Loucy (cell line): ENCODE results near the gene KIAA1614.

Source experiments
- H2AFZ ChIP-seq: fragments of 200-600 bp; sonication (generic); 2 replicates; pipeline ENCODE4 v1.6.0; 2016; ENCODE audit warnings: antibody characterized with exemption, mild to moderate bottlenecking, low read length, moderate library complexity
- H3F3A ChIP-seq: fragments of 200-600 bp; 2 replicates; pipeline ENCODE4 v1.6.0; 2016; ENCODE audit warnings: antibody characterized with exemption, low read depth, mild to moderate bottlenecking
- H3K27me3 ChIP-seq: fragments of 200-600 bp; sonication (generic); 2 replicates; pipeline ENCODE4 v1.6.1; 2014; ENCODE audit warnings: low read length, mild to moderate bottlenecking; ENCODE audit not compliant: insufficient read depth, poor library complexity, severe bottlenecking
- H3K36me3 ChIP-seq: fragments of 200-600 bp; sonication (generic); 2 replicates; pipeline ENCODE4 v1.6.1; 2016; ENCODE audit warnings: low read length; ENCODE audit not compliant: insufficient read depth
- H3K4me1 ChIP-seq: fragments of 200-600 bp; sonication (generic); 2 replicates; pipeline ENCODE4 v1.5.1; 2014; ENCODE audit warnings: low read length, mild to moderate bottlenecking; ENCODE audit not compliant: insufficient read depth, poor library complexity, severe bottlenecking
- H3K4me2 ChIP-seq: fragments of 200-600 bp; sonication (generic); 2 replicates; pipeline ENCODE4 v1.6.0; 2014; ENCODE audit warnings: antibody characterized with exemption, low read length, low read depth, mild to moderate bottlenecking; ENCODE audit not compliant: poor library complexity, severe bottlenecking
- H3K4me3 ChIP-seq: fragments of 200-600 bp; sonication (generic); 2 replicates; pipeline ENCODE4 v1.5.1; 2014; ENCODE audit warnings: low read length, mild to moderate bottlenecking, mixed read lengths; ENCODE audit not compliant: poor library complexity, severe bottlenecking
- H3K79me2 ChIP-seq: fragments of 200-600 bp; sonication (generic); 2 replicates; pipeline ENCODE4 v1.6.1; 2014; ENCODE audit warnings: low read length; ENCODE audit not compliant: insufficient read depth
- H3K9ac ChIP-seq: fragments of 200-600 bp; sonication (generic); 2 replicates; pipeline ENCODE4 v1.6.0; 2014; ENCODE audit warnings: mild to moderate bottlenecking, low read depth, low read length, moderate library complexity; ENCODE audit not compliant: poor library complexity, severe bottlenecking
- H3K9me2 ChIP-seq: fragments of 200-600 bp; sonication (generic); replicated peaks from 2 replicates; pipeline ENCODE4 v1.6.1; 2016; ENCODE audit warnings: low read depth, low read length, mixed read lengths
- H3K9me3 ChIP-seq: fragments of 200-600 bp; sonication (generic); 2 replicates; pipeline ENCODE4 v1.6.1; 2014; ENCODE audit warnings: mild to moderate bottlenecking, antibody characterized with exemption, low read length, low read depth; ENCODE audit not compliant: insufficient read depth
- H4K20me1 ChIP-seq: fragments of 200-600 bp; sonication (generic); 2 replicates; pipeline ENCODE4 v1.6.0; 2014; ENCODE audit warnings: antibody characterized with exemption, low read length, mild to moderate bottlenecking; ENCODE audit not compliant: insufficient read depth, poor library complexity, severe bottlenecking
- CTCF ChIP-seq: fragments of 200-600 bp; sonication (generic); conservative IDR thresholded peaks from 2 replicates; pipeline ENCODE4 v1.5.1; 2014; ENCODE audit warnings: mild to moderate bottlenecking, antibody characterized with exemption, low read length
- EZH2phosphoT487 ChIP-seq: fragments of 200-600 bp; IDR thresholded peaks from 2 replicates; pipeline ENCODE4 v1.6.1; 2018; ENCODE audit warnings: antibody characterized with exemption, mild to moderate bottlenecking, moderate library complexity, borderline replicate concordance

The KIAA1614 gene

GRCh38 chr1:180899262-180899661 lies 13.4 kb upstream of the KIAA1614 start:
- TF ChIP-seq CTCF = no peak
- no peak for TF ChIP-seq EZH2phosphoT487
- Histone ChIP-seq H3K79me2 (no peaks in the 10 kb centered on the region), H3K27me3 (no peaks in the 10 kb centered on the region), H4K20me1 (no peaks in the 10 kb centered on the region), H3K4me3 (no peak overlapping the region), H3K36me3 (no peaks in the 10 kb centered on the region), H3K9me2 (no peaks in the 10 kb centered on the region), H2AFZ (no peak overlapping the region), H3K4me2 (no peak overlapping the region), H3K9ac (no peak overlapping the region), H3F3A (no peaks in the 10 kb centered on the region), H3K4me1 (no peaks in the 10 kb centered on the region), H3K9me3 (no peaks in the 10 kb centered on the region)

- Histone ChIP-seq H3K9me3 (no peaks in the 10 kb centered on the region), H3F3A (no peaks in the 10 kb centered on the region), H3K9ac (no peak overlapping the region), H3K9me2 (no peaks in the 10 kb centered on the region), H3K79me2 (no peaks in the 10 kb centered on the region), H3K36me3 (no peaks in the 10 kb centered on the region), H4K20me1 (no peaks in the 10 kb centered on the region), H3K4me1 (no peaks in the 10 kb centered on the region), H3K4me3 (no peak overlapping the region), H2AFZ (no peak overlapping the region), H3K4me2 (no peak overlapping the region), H3K27me3 (no peaks in the 10 kb centered on the region)
- TF ChIP-seq EZH2phosphoT487 (no peak), CTCF (no peak)
Measured at GRCh38 chr1:180901076-180901990, 11.4 kb upstream of the KIAA1614 start.

GRCh38 chr1:180902541-180902940 lies 10.2 kb upstream of the KIAA1614 start:
- H3K9ac ChIP-seq = no peak overlapping the region
- no peak overlapping the region for H3K4me2 ChIP-seq
- no peak overlapping the region for H3K4me3 ChIP-seq
- H3F3A ChIP-seq = no peaks in the 10 kb centered on the region
- no peaks in the 10 kb centered on the region for H3K4me1 ChIP-seq
- H3K27me3 ChIP-seq = no peaks in the 10 kb centered on the region
- H3K9me2 ChIP-seq = no peaks in the 10 kb centered on the region
- no peak for TF ChIP-seq EZH2phosphoT487
- TF ChIP-seq CTCF = no peak
- H2AFZ ChIP-seq = no peak overlapping the region
- no peaks in the 10 kb centered on the region for H3K36me3 ChIP-seq
- H4K20me1 ChIP-seq = no peaks in the 10 kb centered on the region
- no peaks in the 10 kb centered on the region for H3K9me3 ChIP-seq
- no peaks in the 10 kb centered on the region for H3K79me2 ChIP-seq
